NCI-H1092 (cell line): ENCODE measurements around the gene TRIP13.
"Not testable (repeated sequence)": the region's sequence is repeated elsewhere in the genome, so short reads cannot be mapped to it uniquely, and the experiment has no call there.

Experiments
- DNase-seq: peaks from one replicate; lab custom pipeline; 2025; lab: John Stamatoyannopoulos, UW

Gene TRIP13

GRCh38 chr5:920321-920720 is 27.6 kb downstream of the TRIP13 start:
- no peak for DNase-seq

- DNase-seq, result no peak
Observed at GRCh38 chr5:921456-922435, 29.1 kb downstream of the TRIP13 start.

GRCh38 chr5:922436-923280 is 30.0 kb downstream of the TRIP13 start:
- DNase-seq, result no peak

- peak; percentile 74 for DNase-seq
Observed at GRCh38 chr5:923281-923873, 30.7 kb downstream of the TRIP13 start.

- peak; percentile 48 for DNase-seq
Observed at GRCh38 chr5:926417-927171, 33.9 kb downstream of the TRIP13 start.

GRCh38 chr5:927172-928015 is 34.7 kb downstream of the TRIP13 start:
- DNase-seq, result no peak

- not testable (repeated sequence) for DNase-seq
Observed at GRCh38 chr5:929182-929581, 36.5 kb downstream of the TRIP13 start.

GRCh38 chr5:929596-929995 is 36.9 kb downstream of the TRIP13 start:
- no peak for DNase-seq

GRCh38 chr5:930866-931265 is 38.2 kb downstream of the TRIP13 start:
- DNase-seq, result no peak

GRCh38 chr5:931570-932145 is 39.0 kb downstream of the TRIP13 start:
- no peak for DNase-seq

GRCh38 chr5:932151-932627 is 39.5 kb downstream of the TRIP13 start:
- DNase-seq, result no peak

GRCh38 chr5:932628-933250 is 40.1 kb downstream of the TRIP13 start:
- no peak for DNase-seq

- no peak for DNase-seq
Observed at GRCh38 chr5:933251-933861, 40.7 kb downstream of the TRIP13 start.

GRCh38 chr5:933951-934350 is 41.3 kb downstream of the TRIP13 start:
- not testable (repeated sequence) for DNase-seq

GRCh38 chr5:934381-934967 is 41.8 kb downstream of the TRIP13 start:
- DNase-seq, result not testable (repeated sequence)

GRCh38 chr5:935510-936084 is 42.9 kb downstream of the TRIP13 start:
- DNase-seq, result no peak

GRCh38 chr5:936149-937144 is 43.8 kb downstream of the TRIP13 start:
- DNase-seq, result no peak
